Measurements from ENCODE around the gene SDK2.

- TF ChIP-seq CTCF (IDR thresholded peaks at IDR 0.05) (no peak), POLR2A (IDR thresholded peaks at IDR 0.05) (no peak)
Measured at GRCh38 chr17:73469311-73469710, 174.9 kb downstream of the SDK2 start.
